SH-SY5Y (cell line): ENCODE data around the gene ERCC1.

Source experiments
- GATA2 ChIP-seq: IDR thresholded peaks from 2 replicates; pipeline ENCODE4 v1.6.1; 2011; ENCODE audit warnings: mild to moderate bottlenecking, low read depth, low read length
- GATA3 ChIP-seq: IDR thresholded peaks from 2 replicates; pipeline ENCODE4 v1.6.1; 2011; ENCODE audit warnings: low read depth, mild to moderate bottlenecking, low read length, moderate library complexity

- TF ChIP-seq GATA3 (no peak), GATA2 (no peak)
Observed at GRCh38 chr19:45403272-45403671, 20.4 kb downstream of the ERCC1 start.
